ENCODE data around the gene NANOS1.
A peak's percentile ranks its signal among the peaks of the same experiment; 100 is the strongest.

Gene NANOS1

GRCh38 chr10:118981946-118982345 is 47.6 kb upstream of the NANOS1 start:
- H3K27me3 ChIP-seq (ENCODE audit: insufficient read depth, low read length, poor library complexity): no peaks in the 10 kb centered on the region
- TF ChIP-seq EZH2 (IDR thresholded peaks at IDR 0.05; ENCODE audit: borderline replicate concordance, low read depth, low read length, severe bottlenecking) (no peak), CTCF (IDR thresholded peaks at IDR 0.05; ENCODE audit: borderline replicate concordance, extremely low read depth, low read length, poor library complexity, severe bottlenecking) (no peak)
- ATAC-seq (ENCODE audit: insufficient read depth, low read depth) (no peak), DNase-seq (no peak)
- H3K79me2 ChIP-seq (ENCODE audit: insufficient read depth, low read length): no peaks in the 10 kb centered on the region
- no peak overlapping the region for H3K27ac ChIP-seq (ENCODE audit: low read length)
- no peaks in the 10 kb centered on the region for H3K36me3 ChIP-seq (ENCODE audit: insufficient read depth, low read length)
- H3K4me3 ChIP-seq (ENCODE audit: low read depth in 1 of 2, low read length in 2 of 2): no peak overlapping the region
- H3K9ac ChIP-seq (ENCODE audit: low read depth, low read length): no peak overlapping the region
- H3K4me1 ChIP-seq (ENCODE audit: insufficient read depth, low read length): no peaks in the 10 kb centered on the region
- no peak overlapping the region for H3K4me2 ChIP-seq (ENCODE audit: insufficient read depth, low read length)
- H4K20me1 ChIP-seq (ENCODE audit: insufficient read depth, low read length): no peaks in the 10 kb centered on the region
- no peak overlapping the region for H2AFZ ChIP-seq (ENCODE audit: low read depth, low read length)
- H3K9me3 ChIP-seq (ENCODE audit: insufficient read depth, low read length, severe bottlenecking): peaks cover 10% of the 10 kb centered on the region

- no peaks in the 10 kb centered on the region for H3K4me1 ChIP-seq (ENCODE audit: insufficient read depth, low read length)
- H3K4me2 ChIP-seq (ENCODE audit: insufficient read depth, low read length): no peak overlapping the region
- H3K9me3 ChIP-seq (ENCODE audit: insufficient read depth, low read length, severe bottlenecking): peaks cover 10% of the 10 kb centered on the region
- TF ChIP-seq EZH2 (IDR thresholded peaks at IDR 0.05; ENCODE audit: borderline replicate concordance, low read depth, low read length, severe bottlenecking) (no peak), CTCF (IDR thresholded peaks at IDR 0.05; ENCODE audit: borderline replicate concordance, extremely low read depth, low read length, poor library complexity, severe bottlenecking) (no peak)
- no peaks in the 10 kb centered on the region for H3K79me2 ChIP-seq (ENCODE audit: insufficient read depth, low read length)
- H4K20me1 ChIP-seq (ENCODE audit: insufficient read depth, low read length): no peaks in the 10 kb centered on the region
- H2AFZ ChIP-seq (ENCODE audit: low read depth, low read length): no peak overlapping the region
- no peaks in the 10 kb centered on the region for H3K27me3 ChIP-seq (ENCODE audit: insufficient read depth, low read length, poor library complexity)
- no peak for ATAC-seq (ENCODE audit: insufficient read depth, low read depth)
- no peak for DNase-seq
- no peaks in the 10 kb centered on the region for H3K36me3 ChIP-seq (ENCODE audit: insufficient read depth, low read length)
- no peak overlapping the region for H3K4me3 ChIP-seq (ENCODE audit: low read depth in 1 of 2, low read length in 2 of 2)
- H3K9ac ChIP-seq (ENCODE audit: low read depth, low read length): no peak overlapping the region
- H3K27ac ChIP-seq (ENCODE audit: low read length): no peak overlapping the region
These were observed 47.1 kb upstream of the NANOS1 start for GRCh38 chr10:118982366-118982765.

GRCh38 chr10:118983263-118983662 is 46.3 kb upstream of the NANOS1 start:
- DNase-seq: peak; percentile 45
- H3K4me1 ChIP-seq (ENCODE audit: insufficient read depth, low read length): no peaks in the 10 kb centered on the region

More at GRCh38 chr10:118983263-118983662, 46.3 kb upstream of the NANOS1 start:
- Histone ChIP-seq H3K79me2 (ENCODE audit: insufficient read depth, low read length) (no peaks in the 10 kb centered on the region), H3K9ac (ENCODE audit: low read depth, low read length) (no peak overlapping the region), H3K9me3 (ENCODE audit: insufficient read depth, low read length, severe bottlenecking) (peaks cover 10% of the 10 kb centered on the region), H3K36me3 (ENCODE audit: insufficient read depth, low read length) (no peaks in the 10 kb centered on the region), H3K27ac (ENCODE audit: low read length) (no peak overlapping the region), H4K20me1 (ENCODE audit: insufficient read depth, low read length) (no peaks in the 10 kb centered on the region), H3K4me2 (ENCODE audit: insufficient read depth, low read length) (no peak overlapping the region), H2AFZ (ENCODE audit: low read depth, low read length) (no peak overlapping the region), H3K27me3 (ENCODE audit: insufficient read depth, low read length, poor library complexity) (no peaks in the 10 kb centered on the region), H3K4me3 (ENCODE audit: low read depth in 1 of 2, low read length in 2 of 2) (no peak overlapping the region)
- peak; percentile 75 for ATAC-seq (ENCODE audit: insufficient read depth, low read depth)
- no peak for TF ChIP-seq CTCF (IDR thresholded peaks at IDR 0.05; ENCODE audit: borderline replicate concordance, extremely low read depth, low read length, poor library complexity, severe bottlenecking)
- TF ChIP-seq EZH2 (IDR thresholded peaks at IDR 0.05; ENCODE audit: borderline replicate concordance, low read depth, low read length, severe bottlenecking): no peak

Measured in DND-41 (cell line).